Stimulated activated CD8-positive, alpha-beta memory T cell treated with anti-CD3 and anti-CD28 coated beads, Interleukin-12 subunit alpha, Interleukin-12 subunit beta, amount 100 ng/mL, for 24 hours (primary cell): ENCODE data around the gene CLEC20A.

Experiments
- DNase-seq: peaks from one replicate; pipeline ENCODE4 v3.0.0-alpha.2; 2020; ENCODE audit errors: extremely low read depth

The CLEC20A gene

GRCh38 chr1:178500091-178500770 is 3.5 kb upstream of the CLEC20A start:
- no peak for DNase-seq

- DNase-seq, result no peak
Observed at GRCh38 chr1:178498896-178499675, 2.3 kb upstream of the CLEC20A start.

- no peak for DNase-seq
Observed at GRCh38 chr1:178497903-178498478, 1.2 kb upstream of the CLEC20A start.

- no peak for DNase-seq
Observed at GRCh38 chr1:178495741-178496409, 889 bp downstream of the CLEC20A start.

- DNase-seq, result no peak
Observed at GRCh38 chr1:178495158-178495557, 1.6 kb downstream of the CLEC20A start.

GRCh38 chr1:178494569-178494971 is 2.2 kb downstream of the CLEC20A start:
- no peak for DNase-seq

GRCh38 chr1:178493301-178493741 is 3.4 kb downstream of the CLEC20A start:
- no peak for DNase-seq

- no peak for DNase-seq
Observed at GRCh38 chr1:178492341-178492740, 4.4 kb downstream of the CLEC20A start.

GRCh38 chr1:178491721-178492120 is 5.0 kb downstream of the CLEC20A start:
- DNase-seq, result no peak

GRCh38 chr1:178490967-178491366 is 5.8 kb downstream of the CLEC20A start:
- no peak for DNase-seq

GRCh38 chr1:178490136-178490535 is 6.6 kb downstream of the CLEC20A start:
- no peak for DNase-seq

- no peak for DNase-seq
Observed at GRCh38 chr1:178489399-178489798, 7.4 kb downstream of the CLEC20A start.

- DNase-seq, result no peak
Observed at GRCh38 chr1:178488393-178488792, 8.4 kb downstream of the CLEC20A start.

GRCh38 chr1:178487070-178487615 is 9.6 kb downstream of the CLEC20A start:
- DNase-seq, result no peak

- DNase-seq, result no peak
Observed at GRCh38 chr1:178486100-178487069, 10.4 kb downstream of the CLEC20A start.

GRCh38 chr1:178485541-178485981 is 11.2 kb downstream of the CLEC20A start:
- DNase-seq, result no peak

GRCh38 chr1:178484698-178485225 is 12.0 kb downstream of the CLEC20A start:
- no peak for DNase-seq

- DNase-seq, result no peak
Observed at GRCh38 chr1:178483251-178483957, 13.4 kb downstream of the CLEC20A start.

- no peak for DNase-seq
Observed at GRCh38 chr1:178477841-178478240, 18.9 kb downstream of the CLEC20A start.

GRCh38 chr1:178477373-178477772 is 19.4 kb downstream of the CLEC20A start:
- DNase-seq, result no peak
